NB4 (cell line): ENCODE measurements around the gene RAET1L.

Source experiments
- CTCF ChIP-seq: IDR thresholded peaks from one replicate; pipeline ENCODE4 v1.5.1; 2012; ENCODE audit warnings: low read depth, low read length
- MYC ChIP-seq: IDR thresholded peaks from 2 replicates; pipeline ENCODE4 v1.6.1; 2011; ENCODE audit warnings: low read depth, low read length
- POLR2A ChIP-seq: IDR thresholded peaks from 2 replicates; pipeline ENCODE4 v1.6.1; 2011; ENCODE audit warnings: mild to moderate bottlenecking; ENCODE audit not compliant: insufficient read length; ENCODE audit errors: extremely low read depth

GRCh38 chr6:150057501-150057951, 32.2 kb upstream of the RAET1L start:
- TF ChIP-seq POLR2A (no peak), CTCF (no peak), MYC (no peak)
